NB4 (cell line): ENCODE measurements around the gene UTS2R.

ENCODE experiments used
- DNase-seq: peaks from one replicate; pipeline ENCODE4 v3.0.0; 2010; ENCODE audit warnings: low read depth
- H3K4me3 ChIP-seq: one replicate; pipeline ENCODE4 v1.5.1; 2011; ENCODE audit warnings: mild to moderate bottlenecking, low read depth, low read length, moderate library complexity
- CTCF ChIP-seq: IDR thresholded peaks from one replicate; pipeline ENCODE4 v1.5.1; 2012; ENCODE audit warnings: low read depth, low read length
- MYC ChIP-seq: IDR thresholded peaks from 2 replicates; pipeline ENCODE4 v1.6.1; 2011; ENCODE audit warnings: low read depth, low read length
- POLR2A ChIP-seq: IDR thresholded peaks from 2 replicates; pipeline ENCODE4 v1.6.1; 2011; ENCODE audit warnings: mild to moderate bottlenecking; ENCODE audit not compliant: insufficient read length; ENCODE audit errors: extremely low read depth
- TF ChIP-seq, protein P1 (sequence below): IDR thresholded peaks from 2 replicates; pipeline ENCODE4 v1.6.1; 2011; ENCODE audit warnings: low read depth, low read length

UTS2R gene

DNA sequence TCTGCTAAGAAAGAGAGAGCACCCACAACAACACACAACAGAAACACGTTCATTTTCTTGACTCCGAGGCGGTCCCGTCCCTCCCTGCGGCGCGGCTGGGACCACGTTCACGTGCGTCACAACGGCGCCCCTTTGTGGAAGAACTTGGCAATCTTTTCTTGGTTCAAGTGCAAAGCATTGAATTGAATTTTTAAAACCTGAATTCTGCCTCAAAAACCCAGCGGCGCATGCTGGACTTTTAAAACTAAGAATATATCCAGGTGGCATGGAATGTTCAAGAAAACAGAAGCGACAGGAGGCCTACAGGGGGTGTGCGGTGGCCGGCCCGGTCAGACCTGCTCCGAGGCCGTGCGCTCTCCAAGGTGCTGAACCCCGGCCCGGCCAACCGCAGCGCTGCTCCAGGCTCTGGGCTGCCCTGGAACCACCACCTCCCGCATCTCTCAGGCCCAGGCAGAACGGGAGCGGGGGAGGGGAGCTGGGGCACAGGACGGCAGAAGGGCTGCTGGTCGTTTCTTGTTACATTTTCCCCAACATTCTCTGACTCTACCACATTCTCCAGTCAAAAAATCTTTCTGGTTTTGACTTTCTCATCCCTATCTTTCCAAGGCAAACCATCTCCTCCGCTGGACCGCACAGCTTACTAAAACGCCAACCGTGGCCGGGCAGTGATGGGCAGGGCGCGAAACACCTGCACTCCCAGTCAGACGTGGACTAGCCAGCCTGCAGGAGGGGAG, 43.1 kb downstream of the UTS2R start:
- H3K4me3 ChIP-seq = no peak overlapping the region
- peak; percentile 78 for DNase-seq
- no peak for TF ChIP-seq POLR2A
- TF ChIP-seq MYC = no peak
- TF ChIP-seq CTCF = peak; percentile 49
- TF ChIP-seq, protein P1, sequence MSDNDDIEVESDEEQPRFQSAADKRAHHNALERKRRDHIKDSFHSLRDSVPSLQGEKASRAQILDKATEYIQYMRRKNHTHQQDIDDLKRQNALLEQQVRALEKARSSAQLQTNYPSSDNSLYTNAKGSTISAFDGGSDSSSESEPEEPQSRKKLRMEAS = peak; percentile 33; the same call in 1 of the 2 replicates

- no peak overlapping the region for H3K4me3 ChIP-seq
- no peak for TF ChIP-seq POLR2A
- TF ChIP-seq, protein P1 = no peak
- no peak for TF ChIP-seq CTCF
- no peak for TF ChIP-seq MYC
- DNase-seq = no peak
Measured at GRCh38 chr17:82415336-82415735, 43.8 kb downstream of the UTS2R start.

GRCh38 chr17:82415786-82416185, 44.2 kb downstream of the UTS2R start:
- no peak overlapping the region for H3K4me3 ChIP-seq
- DNase-seq = no peak
- TF ChIP-seq POLR2A = no peak
- TF ChIP-seq, protein P1 = no peak
- no peak for TF ChIP-seq MYC
- TF ChIP-seq CTCF = no peak

DNA sequence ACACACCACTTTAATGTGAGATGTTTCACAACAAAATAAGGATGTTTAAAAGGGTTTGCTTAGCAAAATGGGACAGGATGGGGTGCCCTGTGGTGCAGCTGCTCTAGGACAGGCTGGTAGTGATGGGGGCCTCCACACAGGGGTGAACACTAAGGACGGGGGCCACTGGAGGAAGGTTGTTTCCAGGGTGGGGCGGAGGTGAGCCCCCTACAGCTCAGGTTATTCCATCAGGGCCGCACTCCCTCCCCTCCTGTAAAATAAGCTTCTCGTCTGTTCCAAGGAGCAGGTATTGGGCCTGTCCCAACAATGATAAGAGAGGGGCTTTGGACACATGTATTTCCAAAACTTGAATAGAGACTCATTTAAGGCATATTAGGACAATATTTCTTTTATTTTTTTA, 44.7 kb downstream of the UTS2R start:
- H3K4me3 ChIP-seq = no peak overlapping the region
- TF ChIP-seq CTCF = no peak
- DNase-seq = no peak

GRCh38 chr17:82416771-82417170, 45.2 kb downstream of the UTS2R start:
- no peak for DNase-seq
- no peak for TF ChIP-seq POLR2A
- peak; percentile 16 for TF ChIP-seq CTCF
- TF ChIP-seq MYC = no peak
- H3K4me3 ChIP-seq = no peak overlapping the region
